Natural killer cell (primary cell): ENCODE measurements around the gene KNDC1. TPM values are rescaled to one million over a fixed set of nuclear protein-coding genes. Genes with fewer than 3 reads are reported as not detected.

ENCODE experiments used
- ATAC-seq, 3 donors: fragments of 150-1000 bp in 2 of 3; fragments of 200-7000 bp in 1 of 3; cut with Tn5 transposase; 1 replicate in 1 of 3; 2 replicates in 2 of 3; pipeline ENCODE4 v1.10.0; 2021; ENCODE audit warnings: mild to moderate bottlenecking in 2 of 3, moderate library complexity in 2 of 3
- DNase-seq, 2 donors: peaks; one replicate each; pipeline versions ENCODE4 v3.0.0 to v3.0.0-alpha.2; 2013 to 2021; ENCODE audit warnings: mixed read lengths in 1 of 2
- H3K27ac ChIP-seq: one replicate; pipeline ENCODE4 v1.5.1; 2013; ENCODE audit warnings: mild to moderate bottlenecking, low read length
- H3K27me3 ChIP-seq: one replicate; pipeline ENCODE4 v1.6.1; 2013; ENCODE audit warnings: low read length; ENCODE audit not compliant: control insufficient read depth, insufficient read depth
- H3K36me3 ChIP-seq: one replicate; pipeline ENCODE4 v1.6.1; 2013; ENCODE audit warnings: low read length; ENCODE audit not compliant: control insufficient read depth, insufficient read depth
- H3K4me1 ChIP-seq: one replicate; pipeline ENCODE4 v1.6.1; 2013; ENCODE audit warnings: low read length; ENCODE audit not compliant: control insufficient read depth, insufficient read depth
- H3K4me3 ChIP-seq: one replicate; pipeline ENCODE4 v1.5.1; 2013; ENCODE audit warnings: low read length
- H3K9me3 ChIP-seq: one replicate; pipeline ENCODE4 v1.6.1; 2013; ENCODE audit warnings: low read length; ENCODE audit not compliant: control insufficient read depth, insufficient read depth
- H3K27ac Mint-ChIP-seq, 2 donors: one replicate each; pipeline ENCODE4 v1.8.0; 2022; ENCODE audit warnings: mild to moderate bottlenecking in 2 of 2, mixed read lengths in 2 of 2, moderate library complexity in 1 of 2
- H3K27me3 Mint-ChIP-seq, 2 donors: one replicate each; pipeline ENCODE4 v1.8.0; 2022; ENCODE audit warnings: low read depth in 2 of 2, mixed read lengths in 2 of 2
- H3K36me3 Mint-ChIP-seq: one replicate; pipeline ENCODE4 v1.8.0; 2022; ENCODE audit warnings: mixed read lengths
- H3K4me1 Mint-ChIP-seq, 2 donors: one replicate each; pipeline ENCODE4 v1.8.0; 2022; ENCODE audit warnings: mixed read lengths in 2 of 2
- H3K4me3 Mint-ChIP-seq: one replicate; pipeline ENCODE4 v1.8.0; 2022; ENCODE audit warnings: mild to moderate bottlenecking, moderate library complexity, mixed read lengths
- H3K9me3 Mint-ChIP-seq, 2 donors: one replicate each; pipeline ENCODE4 v1.8.0; 2022; ENCODE audit warnings: mixed read lengths in 2 of 2
- WGBS: methylation state at CpG from one replicate; pipeline ENCODE4 v1.1.7; 2013; ENCODE audit warnings: missing lambda C conversion rate; ENCODE audit not compliant: insufficient coverage; 5-methylcytosine and 5-hydroxymethylcytosine counted together
- intact Hi-C: fragments of 100-400 bp; cut with micrococcal nuclease; formaldehyde crosslinking; loops from one replicate; pipeline ENCODE4 v1.14.2; 2022
- total RNA-seq, 4 donors: library from RNA; stranded (reverse); fragments of 120-200 nt in 1 of 4; gene quantifications; one replicate each; pipeline versions ENCODE4 v1.2.3 to v1.2.4, GENCODE V29; 2013 to 2022
- TF ChIP-seq, protein P1 (sequence below): fragments of 200-600 bp; IDR thresholded peaks from one replicate; pipeline ENCODE4 v1.8.0; 2022; ENCODE audit warnings: antibody characterized with exemption

KNDC1 gene
- total RNA-seq, 3 donors from 2014 or later (not counting 1 experiment from before 2014, with no cell fraction given) = 2.1 to 5.9 TPM; not detected in 1

- DNase-seq = no peak
- H3K27ac ChIP-seq = peak overlapping the region; percentile 39
- H3K27ac Mint-ChIP-seq = peak overlapping the region in 1 of 2 donors; percentile 29
- no peaks in the 10 kb centered on the region for H3K27me3 Mint-ChIP-seq
- WGBS = 98% methylated on average over 28 of the region's 28 CpGs
- H3K27me3 ChIP-seq = no peaks in the 10 kb centered on the region
- no peaks in the 10 kb centered on the region for H3K36me3 Mint-ChIP-seq
- no peak for ATAC-seq
- H3K9me3 Mint-ChIP-seq = no peaks in the 10 kb centered on the region
- intact Hi-C loops = no loop called here
- H3K4me1 ChIP-seq = peaks cover 58% of the 10 kb centered on the region
- H3K9me3 ChIP-seq = no peaks in the 10 kb centered on the region
- TF ChIP-seq, protein P1, sequence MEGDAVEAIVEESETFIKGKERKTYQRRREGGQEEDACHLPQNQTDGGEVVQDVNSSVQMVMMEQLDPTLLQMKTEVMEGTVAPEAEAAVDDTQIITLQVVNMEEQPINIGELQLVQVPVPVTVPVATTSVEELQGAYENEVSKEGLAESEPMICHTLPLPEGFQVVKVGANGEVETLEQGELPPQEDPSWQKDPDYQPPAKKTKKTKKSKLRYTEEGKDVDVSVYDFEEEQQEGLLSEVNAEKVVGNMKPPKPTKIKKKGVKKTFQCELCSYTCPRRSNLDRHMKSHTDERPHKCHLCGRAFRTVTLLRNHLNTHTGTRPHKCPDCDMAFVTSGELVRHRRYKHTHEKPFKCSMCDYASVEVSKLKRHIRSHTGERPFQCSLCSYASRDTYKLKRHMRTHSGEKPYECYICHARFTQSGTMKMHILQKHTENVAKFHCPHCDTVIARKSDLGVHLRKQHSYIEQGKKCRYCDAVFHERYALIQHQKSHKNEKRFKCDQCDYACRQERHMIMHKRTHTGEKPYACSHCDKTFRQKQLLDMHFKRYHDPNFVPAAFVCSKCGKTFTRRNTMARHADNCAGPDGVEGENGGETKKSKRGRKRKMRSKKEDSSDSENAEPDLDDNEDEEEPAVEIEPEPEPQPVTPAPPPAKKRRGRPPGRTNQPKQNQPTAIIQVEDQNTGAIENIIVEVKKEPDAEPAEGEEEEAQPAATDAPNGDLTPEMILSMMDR = no peak
- no peak overlapping the region for H3K4me3 ChIP-seq
- peak overlapping the region; percentile 37 for H3K4me3 Mint-ChIP-seq
- peaks cover 54% of the 10 kb centered on the region for H3K36me3 ChIP-seq
- peaks cover 11 to 30% of the 10 kb centered on the region in 2 donors for H3K4me1 Mint-ChIP-seq
Observed at GRCh38 chr10:133273534-133274143, 113.6 kb downstream of the KNDC1 start.

DNA sequence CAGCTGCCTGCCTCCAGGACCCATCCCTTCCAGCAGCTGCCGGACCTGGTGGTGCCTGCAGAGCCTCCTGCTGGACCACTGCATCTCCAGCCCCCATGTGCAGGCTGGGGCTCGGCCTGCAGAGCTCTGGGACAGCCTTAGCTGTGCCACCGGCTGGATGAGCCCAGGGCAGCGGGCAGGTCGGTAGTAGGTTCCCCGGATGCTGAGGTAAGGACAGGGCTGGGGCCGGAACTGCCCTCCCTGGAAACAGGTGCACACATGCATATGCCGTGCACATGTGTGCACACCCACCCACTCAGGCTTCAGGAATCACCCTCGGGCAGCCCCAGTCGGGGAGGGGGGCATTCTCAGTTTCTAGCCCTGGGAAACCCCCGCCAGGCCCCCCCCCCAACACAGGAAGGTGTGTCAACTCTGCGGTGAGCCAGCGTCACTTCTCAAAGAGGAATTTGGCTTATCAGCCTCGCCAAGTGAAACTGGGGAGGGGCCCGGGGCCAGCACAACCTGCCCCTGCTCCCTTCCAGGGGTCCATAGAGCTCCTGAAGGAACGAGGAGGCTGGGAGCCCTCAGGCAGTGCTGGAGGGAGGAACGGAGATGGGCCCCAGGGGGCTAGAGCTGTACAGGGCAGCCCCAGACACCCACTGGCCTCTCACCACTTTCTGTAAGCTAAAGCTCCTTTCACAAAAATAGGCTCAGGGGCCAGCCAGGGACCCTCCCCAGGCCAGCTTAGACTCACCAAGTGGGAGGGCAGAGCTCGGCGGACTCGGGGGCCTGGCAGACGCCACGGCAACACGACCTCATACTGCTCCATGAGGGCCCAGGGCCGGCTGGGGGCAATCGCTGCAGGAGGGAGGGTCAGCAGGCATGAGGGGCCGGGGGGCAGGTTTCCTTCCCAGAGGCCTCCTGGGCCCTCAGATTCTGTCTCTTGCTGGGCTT, 115.0 kb downstream of the KNDC1 start:
- Histone ChIP-seq H3K9me3 (no peaks in the 10 kb centered on the region), H3K27ac (peak overlapping the region; percentile 93), H3K36me3 (peaks cover 41% of the 10 kb centered on the region), H3K4me3 (peak overlapping the region; percentile 90), H3K4me1 (peaks cover 69% of the 10 kb centered on the region), H3K27me3 (no peaks in the 10 kb centered on the region)
- H3K4me3 Mint-ChIP-seq = peak overlapping the region; percentile 93
- no peaks in the 10 kb centered on the region for H3K9me3 Mint-ChIP-seq
- DNase-seq = peak; percentile 74 to 93
- TF ChIP-seq, protein P1 = no peak
- H3K36me3 Mint-ChIP-seq = no peaks in the 10 kb centered on the region
- peaks cover 25 to 44% of the 10 kb centered on the region in 2 donors for H3K4me1 Mint-ChIP-seq
- intact Hi-C loops = loop anchor here (5.0 kb wide), 1 partner anchor 117 kb away; the partner anchor contains the start of gene MTG1
- WGBS = 1% methylated on average over 25 of the region's 26 CpGs
- peak overlapping the region; percentile 98 for H3K27ac Mint-ChIP-seq
- peak; percentile 36 to 54 (median 49) for ATAC-seq
- H3K27me3 Mint-ChIP-seq = no peaks in the 10 kb centered on the region

- peaks cover 75% of the 10 kb centered on the region for H3K4me1 ChIP-seq
- H3K9me3 ChIP-seq = no peaks in the 10 kb centered on the region
- Mint-ChIP-seq H3K4me3 (peak overlapping the region; percentile 93), H3K9me3 (no peaks in the 10 kb centered on the region), H3K27ac (peak overlapping the region; percentile 98), H3K27me3 (no peaks in the 10 kb centered on the region), H3K36me3 (no peaks in the 10 kb centered on the region), H3K4me1 (peaks cover 28 to 49% of the 10 kb centered on the region in 2 donors)
- DNase-seq (peak; percentile 60 to 71), ATAC-seq (peak; percentile 16 to 28 (median 16))
- peak overlapping the region; percentile 93 for H3K27ac ChIP-seq
- intact Hi-C loops = loop anchor here (5.0 kb wide), 1 partner anchor 117 kb away; the partner anchor contains the start of gene MTG1
- H3K4me3 ChIP-seq = peak overlapping the region; percentile 90
- TF ChIP-seq, protein P1 = peak; percentile 36
- no peaks in the 10 kb centered on the region for H3K27me3 ChIP-seq
- peaks cover 34% of the 10 kb centered on the region for H3K36me3 ChIP-seq
- 0% methylated on average over 12 of the region's 12 CpGs for WGBS
Observed at GRCh38 chr10:133275684-133276092, 115.7 kb downstream of the KNDC1 start.

Other genes with a start within 250 kb of the KNDC1 start
- under 1 TPM in 1 of 3 donors, not detected in 2; 0.35 TPM for gene CFAP46, start 217.6 kb upstream of the KNDC1 start, total RNA-seq
- not detected for gene ADGRA1, start 72.3 kb upstream of the KNDC1 start, total RNA-seq
- gene UTF1, start 70.0 kb downstream of the KNDC1 start, total RNA-seq = under 1 TPM in 2 of 3 donors, not detected in 1; 0.31 to 0.33 TPM
- 1 to 10 TPM in 1 of 3 donors, under 1 TPM in 2; 0.48 to 4.1 (median 0.75) TPM for gene VENTX, start 77.6 kb downstream of the KNDC1 start, total RNA-seq
- gene ADAM8, start 116.6 kb downstream of the KNDC1 start, total RNA-seq = 100 to 1,000 TPM; 357 to 682 (median 425) TPM
- 10 to 100 TPM; 74.3 to 81.8 (median 78.7) TPM for gene TUBGCP2, start 148.7 kb downstream of the KNDC1 start, total RNA-seq
- gene ZNF511, start 148.7 kb downstream of the KNDC1 start, total RNA-seq = 10 to 100 TPM; 28.1 to 39.0 (median 32.4) TPM
- not detected for gene CALY, start 176.7 kb downstream of the KNDC1 start, total RNA-seq
- gene PRAP1, start 187.2 kb downstream of the KNDC1 start, total RNA-seq = not detected
- gene FUOM, start 197.8 kb downstream of the KNDC1 start, total RNA-seq = 1 to 10 TPM; 7.6 to 9.5 (median 7.9) TPM
- gene ECHS1, start 213.1 kb downstream of the KNDC1 start, total RNA-seq = 10 to 100 TPM; 17.7 to 21.3 (median 19.9) TPM
- gene PAOX, start 219.0 kb downstream of the KNDC1 start, total RNA-seq = 1 to 10 TPM; 4.2 to 5.8 (median 5.5) TPM
- gene MTG1, start 233.9 kb downstream of the KNDC1 start, total RNA-seq = 10 to 100 TPM; 64.3 to 76.3 (median 67.1) TPM